SK-N-MC (cell line): ENCODE measurements around the gene GATC.

Experiments
- EZH2 ChIP-seq: fragments of 200-600 bp; sonication (generic); IDR thresholded peaks from one replicate; pipeline ENCODE4 v1.6.1; 2017; ENCODE audit warnings: antibody characterized with exemption
- POLR2AphosphoS5 ChIP-seq: IDR thresholded peaks from 2 replicates; pipeline ENCODE4 v1.6.1; 2012; ENCODE audit warnings: mild to moderate bottlenecking, low read depth, low read length, borderline replicate concordance

GRCh38 chr12:120470150-120470784 is 24.0 kb downstream of the GATC start:
- no peak for TF ChIP-seq POLR2AphosphoS5
- TF ChIP-seq EZH2 = no peak
